Fibroblast of skin of right biceps (primary cell): Measurements from ENCODE around the gene ATN1.
"Not testable (repeated sequence)": the region's sequence is repeated elsewhere in the genome, so short reads cannot be mapped to it uniquely, and the experiment has no call there.

Source experiments
- DNase-seq: peaks from one replicate; pipeline ENCODE4 v3.0.0-alpha.2; 2013

Gene ATN1

GRCh38 chr12:6904280-6905276, 23.2 kb upstream of the ATN1 start, which contains the start of gene LRRC23:
Gene LRRC23, plus strand, starts transcription at chr12:6904822. Its CDS starts 812 bp downstream, at chr12:6905634.
- DNase-seq: peak; percentile 96

DNA sequence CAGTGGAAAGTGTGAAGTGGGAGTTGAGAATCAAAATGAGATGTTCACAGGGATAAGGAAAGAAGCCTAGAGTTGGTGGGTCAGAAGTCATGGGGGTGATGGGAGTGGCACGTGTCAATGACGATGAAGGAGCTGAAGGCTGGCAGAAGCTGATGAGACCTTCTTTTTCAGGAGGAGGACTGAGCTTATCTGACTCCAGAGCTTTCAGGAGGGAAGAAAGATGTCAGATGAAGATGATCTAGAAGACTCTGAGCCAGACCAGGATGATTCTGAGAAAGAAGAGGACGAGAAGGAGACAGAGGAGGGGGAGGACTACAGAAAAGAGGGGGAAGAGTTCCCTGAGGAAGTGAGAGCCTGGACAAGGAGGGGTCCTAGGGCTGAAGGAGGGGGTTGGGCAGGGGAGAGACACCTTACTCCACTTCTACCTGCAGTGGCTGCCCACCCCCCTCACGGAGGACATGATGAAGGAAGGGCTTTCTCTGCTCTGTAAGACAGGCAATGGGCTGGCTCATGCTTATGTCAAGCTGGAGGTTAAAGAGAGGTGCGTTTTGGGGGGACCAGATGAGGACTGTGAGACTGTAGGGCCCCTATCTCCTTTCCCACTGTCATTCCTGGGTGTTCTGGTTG, 22.2 kb upstream of the ATN1 start:
- no peak for DNase-seq

DNA sequence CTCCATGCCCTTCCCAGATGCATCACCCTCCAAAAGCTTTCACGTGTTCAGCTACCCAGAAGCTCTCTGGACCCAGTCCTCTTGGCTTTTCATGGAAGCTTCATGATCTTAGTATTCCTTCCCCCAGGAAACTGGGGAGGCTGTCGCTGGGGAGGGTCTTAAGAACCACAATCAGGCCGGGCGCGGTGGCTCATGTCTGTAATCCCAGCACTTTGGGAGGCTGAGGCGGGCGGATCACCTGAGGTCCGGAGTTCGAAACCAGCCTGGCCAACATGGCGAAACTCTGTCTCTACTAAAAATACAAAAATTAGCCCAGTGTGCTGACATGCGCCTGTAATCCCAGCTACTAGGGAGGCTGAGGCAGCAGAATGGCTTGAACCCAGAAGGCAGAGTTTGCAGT, 19.6 kb upstream of the ATN1 start:
- DNase-seq: not testable (repeated sequence)

DNA sequence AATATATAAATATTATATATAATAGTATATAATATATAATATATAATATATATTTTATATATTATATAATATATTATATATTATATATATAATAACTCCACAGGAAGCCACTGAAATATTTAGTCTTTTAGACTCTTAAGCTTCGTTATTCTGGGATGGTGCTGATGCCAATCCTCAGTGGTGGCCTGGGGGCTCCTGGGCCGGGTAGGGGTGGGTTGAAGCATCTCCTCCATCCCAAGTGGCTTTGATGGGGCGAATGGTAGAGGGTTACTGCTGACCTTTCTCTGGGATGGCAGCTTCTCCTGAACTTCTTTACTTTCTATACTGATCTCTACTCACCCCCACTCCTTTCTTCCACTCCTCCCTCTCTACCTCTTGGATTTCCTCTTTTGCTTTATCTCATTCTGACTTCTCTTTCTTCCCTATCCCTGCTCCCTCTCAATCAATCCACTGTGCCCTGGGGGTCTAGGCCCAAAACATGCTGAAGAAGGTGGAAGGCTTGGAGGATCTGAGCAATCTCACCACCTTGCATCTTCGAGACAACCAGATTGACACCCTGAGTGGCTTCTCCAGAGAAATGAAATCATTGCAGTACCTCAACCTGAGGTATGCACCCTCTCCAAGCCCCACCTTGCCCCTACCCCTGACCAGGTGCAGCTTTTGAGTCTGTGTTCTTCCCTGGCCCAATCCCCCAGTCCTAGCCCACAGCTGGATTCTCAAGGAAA, 18.2 kb upstream of the ATN1 start:
- no peak for DNase-seq

- no peak for DNase-seq
These were observed 15.4 kb upstream of the ATN1 start for GRCh38 chr12:6912164-6912935.

- peak; percentile 80 for DNase-seq
These were observed 13.4 kb upstream of the ATN1 start, which contains the start of gene ENO2 for GRCh38 chr12:6914246-6914946. Gene ENO2, plus strand, starts transcription at chr12:6914580. Its CDS starts 1,253 bp downstream, at chr12:6915833.

GRCh38 chr12:6914947-6915788, 12.6 kb upstream of the ATN1 start:
- peak; percentile 42 for DNase-seq

DNA sequence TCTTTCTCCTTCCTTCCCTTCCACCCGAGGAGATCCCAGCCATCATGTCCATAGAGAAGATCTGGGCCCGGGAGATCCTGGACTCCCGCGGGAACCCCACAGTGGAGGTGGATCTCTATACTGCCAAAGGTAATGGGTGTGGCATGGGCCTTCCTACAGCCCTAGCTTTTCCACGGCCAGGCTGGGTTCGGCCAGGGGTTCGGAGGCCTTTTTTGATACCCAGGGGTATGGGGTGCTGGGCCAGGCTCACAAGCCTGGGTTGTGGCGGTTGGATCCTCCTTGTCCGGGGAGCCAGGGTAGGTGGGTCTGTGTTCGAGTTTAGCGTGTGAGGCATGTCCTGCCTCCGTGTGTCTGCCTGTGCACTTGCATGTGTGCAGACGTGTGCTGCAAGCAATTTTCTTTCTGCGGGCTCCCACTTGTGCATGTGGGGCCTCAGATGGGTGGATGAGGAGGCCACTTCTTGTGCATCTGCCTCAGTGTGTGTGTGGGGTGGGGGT, 11.9 kb upstream of the ATN1 start:
- DNase-seq: no peak

GRCh38 chr12:6916426-6917200, 11.1 kb upstream of the ATN1 start:
- DNase-seq: no peak

DNA sequence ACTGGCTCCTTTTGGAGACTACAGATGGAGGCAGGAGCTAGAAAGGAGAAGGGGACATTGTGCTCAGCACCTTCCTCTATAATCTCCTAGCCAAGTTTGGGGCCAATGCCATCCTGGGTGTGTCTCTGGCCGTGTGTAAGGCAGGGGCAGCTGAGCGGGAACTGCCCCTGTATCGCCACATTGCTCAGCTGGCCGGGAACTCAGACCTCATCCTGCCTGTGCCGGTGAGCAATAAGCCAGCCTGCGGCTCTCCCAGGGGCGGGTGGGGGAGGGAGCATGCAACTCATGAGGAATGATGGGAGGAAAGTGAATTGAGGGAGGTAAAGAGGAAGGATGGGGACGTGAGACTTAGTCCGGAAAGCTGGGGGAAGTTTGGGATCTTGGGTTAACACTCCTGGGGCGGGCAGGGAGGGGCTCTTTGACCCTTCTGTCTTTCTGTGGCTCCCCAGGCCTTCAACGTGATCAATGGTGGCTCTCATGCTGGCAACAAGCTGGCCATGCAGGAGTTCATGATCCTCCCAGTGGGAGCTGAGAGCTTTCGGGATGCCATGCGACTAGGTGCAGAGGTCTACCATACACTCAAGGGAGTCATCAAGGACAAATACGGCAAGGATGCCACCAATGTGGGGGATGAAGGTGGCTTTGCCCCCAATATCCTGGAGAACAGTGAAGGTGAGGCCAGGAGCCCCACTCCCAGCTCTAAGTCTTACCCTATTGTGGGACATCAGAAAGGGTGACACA, 10.1 kb upstream of the ATN1 start:
- DNase-seq: peak; percentile 69

- DNase-seq: no peak
These were observed 8.2 kb upstream of the ATN1 start for GRCh38 chr12:6919588-6919987.

DNA sequence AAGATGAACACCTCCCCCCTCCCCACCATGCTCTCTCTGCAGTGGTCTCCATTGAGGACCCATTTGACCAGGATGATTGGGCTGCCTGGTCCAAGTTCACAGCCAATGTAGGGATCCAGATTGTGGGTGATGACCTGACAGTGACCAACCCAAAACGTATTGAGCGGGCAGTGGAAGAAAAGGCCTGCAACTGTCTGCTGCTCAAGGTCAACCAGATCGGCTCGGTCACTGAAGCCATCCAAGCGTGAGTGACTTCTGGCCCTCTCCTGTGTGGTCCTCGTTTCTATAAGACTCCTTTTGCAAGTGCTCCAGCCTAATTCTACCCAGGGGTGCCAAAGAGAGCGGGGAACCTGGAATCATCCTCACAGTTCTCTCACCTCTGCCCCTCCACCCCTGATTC, 6.2 kb upstream of the ATN1 start:
- DNase-seq: no peak

DNA sequence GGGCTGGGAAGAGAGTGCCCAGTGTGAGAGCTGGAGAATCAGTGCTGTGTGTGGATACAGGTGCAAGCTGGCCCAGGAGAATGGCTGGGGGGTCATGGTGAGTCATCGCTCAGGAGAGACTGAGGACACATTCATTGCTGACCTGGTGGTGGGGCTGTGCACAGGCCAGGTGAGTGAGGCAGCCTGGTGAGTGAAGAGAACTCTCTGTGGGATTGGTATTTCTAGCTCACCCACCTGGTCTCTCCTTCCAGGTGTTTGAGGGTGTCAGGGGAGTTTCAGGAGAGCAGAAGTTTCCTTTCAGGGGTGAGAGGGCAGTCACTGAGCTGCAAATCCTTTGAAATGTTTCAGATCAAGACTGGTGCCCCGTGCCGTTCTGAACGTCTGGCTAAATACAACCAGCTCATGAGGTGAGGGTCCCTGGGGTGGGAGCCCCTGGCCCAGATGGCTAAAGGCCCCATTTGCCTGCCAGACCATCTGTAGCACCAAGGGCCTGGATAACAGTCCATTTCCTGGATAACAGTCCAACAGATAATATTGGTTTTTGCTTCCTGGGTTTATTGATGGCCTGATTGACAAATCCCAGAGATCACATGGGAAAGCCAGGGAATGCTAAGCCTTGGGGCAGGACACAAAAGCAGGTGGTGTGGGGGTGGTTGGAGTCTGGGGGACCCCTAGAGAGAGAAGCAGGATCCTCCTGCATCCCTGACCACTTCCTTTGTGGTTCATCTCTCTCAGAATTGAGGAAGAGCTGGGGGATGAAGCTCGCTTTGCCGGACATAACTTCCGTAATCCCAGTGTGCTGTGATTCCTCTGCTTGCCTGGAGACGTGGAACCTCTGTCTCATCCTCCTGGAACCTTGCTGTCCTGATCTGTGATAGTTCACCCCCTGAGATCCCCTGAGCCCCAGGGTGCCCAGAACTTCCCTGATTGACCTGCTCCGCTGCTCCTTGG, 5.5 kb upstream of the ATN1 start:
- no peak for DNase-seq

DNA sequence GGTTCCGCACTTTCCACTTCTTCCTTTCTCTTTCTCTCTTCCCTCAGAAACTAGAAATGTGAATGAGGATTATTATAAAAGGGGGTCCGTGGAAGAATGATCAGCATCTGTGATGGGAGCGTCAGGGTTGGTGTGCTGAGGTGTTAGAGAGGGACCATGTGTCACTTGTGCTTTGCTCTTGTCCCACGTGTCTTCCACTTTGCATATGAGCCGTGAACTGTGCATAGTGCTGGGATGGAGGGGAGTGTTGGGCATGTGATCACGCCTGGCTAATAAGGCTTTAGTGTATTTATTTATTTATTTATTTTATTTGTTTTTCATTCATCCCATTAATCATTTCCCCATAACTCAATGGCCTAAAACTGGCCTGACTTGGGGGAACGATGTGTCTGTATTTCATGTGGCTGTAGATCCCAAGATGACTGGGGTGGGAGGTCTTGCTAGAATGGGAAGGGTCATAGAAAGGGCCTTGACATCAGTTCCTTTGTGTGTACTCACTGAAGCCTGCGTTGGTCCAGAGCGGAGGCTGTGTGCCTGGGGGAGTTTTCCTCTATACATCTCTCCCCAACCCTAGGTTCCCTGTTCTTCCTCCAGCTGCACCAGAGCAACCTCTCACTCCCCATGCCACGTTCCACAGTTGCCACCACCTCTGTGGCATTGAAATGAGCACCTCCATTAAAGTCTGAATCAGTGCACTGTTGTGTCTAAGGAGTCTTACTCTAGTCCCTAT, 4.6 kb upstream of the ATN1 start:
- no peak for DNase-seq

DNA sequence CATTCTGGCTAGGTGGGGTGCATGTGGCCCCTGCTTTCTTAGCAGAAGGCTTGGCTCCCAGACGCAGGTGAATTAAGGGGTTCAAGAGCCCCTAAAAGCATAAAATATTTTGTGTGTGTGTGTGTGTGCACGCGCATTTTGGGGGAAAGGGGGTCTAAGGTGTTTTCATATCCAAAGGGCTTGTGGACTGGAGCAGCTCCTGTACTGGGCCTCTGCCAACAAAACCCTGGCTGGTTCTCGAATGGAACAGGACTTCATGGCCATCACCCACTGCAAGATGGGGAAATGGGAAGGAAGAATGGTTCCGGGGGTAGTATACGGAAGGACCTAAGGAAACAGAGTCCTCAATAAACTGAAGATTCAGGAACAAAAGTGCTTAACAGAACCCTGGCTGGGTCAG, 3.9 kb upstream of the ATN1 start:
- no peak for DNase-seq

DNA sequence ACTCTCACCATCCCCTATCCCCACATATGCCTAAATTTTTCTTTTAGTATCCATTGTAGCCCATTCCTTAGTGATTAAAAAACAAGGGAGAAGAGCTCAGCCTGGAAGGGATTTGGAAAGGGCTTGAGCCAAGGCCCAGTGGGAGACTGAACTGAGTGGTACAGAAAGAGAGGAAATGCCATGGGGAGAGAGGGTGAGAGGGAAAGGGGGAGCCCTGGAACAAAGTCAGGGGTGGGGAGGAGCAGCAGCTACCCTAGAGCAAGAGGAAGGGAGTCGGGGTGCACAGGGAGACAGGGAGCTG, 2.6 kb upstream of the ATN1 start:
- no peak for DNase-seq

DNA sequence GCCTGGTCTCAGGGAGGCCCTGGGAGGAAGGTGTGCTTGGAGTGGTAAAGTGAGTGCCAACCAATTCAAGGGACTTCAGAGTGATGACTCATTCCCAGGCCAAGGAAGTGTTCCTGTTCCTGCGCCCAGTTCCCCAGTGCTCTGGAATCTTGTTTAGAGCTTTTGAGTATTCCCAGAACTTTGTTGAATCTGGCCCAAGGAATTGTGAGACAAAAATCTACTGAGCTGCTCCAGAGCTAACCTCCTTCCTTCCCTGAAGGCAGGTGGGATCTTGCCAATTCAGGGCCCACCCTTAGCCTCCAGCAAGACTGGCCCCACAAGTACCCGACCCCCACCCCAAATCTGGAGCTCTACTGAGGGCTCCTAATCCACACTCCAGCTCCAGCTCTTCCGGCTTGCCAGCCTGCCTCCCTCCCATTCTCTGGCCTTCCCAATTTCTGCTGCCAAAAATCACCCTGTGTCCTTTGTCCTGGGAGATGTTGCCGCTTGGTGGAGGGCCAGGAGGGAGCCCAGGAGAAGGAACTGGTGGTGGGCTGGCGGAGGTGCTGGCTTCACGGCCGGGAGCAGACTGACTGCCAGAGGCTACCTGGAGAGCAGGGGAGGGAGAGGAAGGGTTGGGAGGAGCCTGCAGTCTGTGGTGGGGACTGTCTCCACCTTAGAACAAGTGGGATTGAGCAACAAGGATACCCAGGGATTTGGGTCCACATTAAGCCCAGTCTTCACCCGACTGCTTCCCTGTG, 2.0 kb upstream of the ATN1 start:
- peak; percentile 92 for DNase-seq
